Osteocyte (in vitro differentiated cells): ENCODE data around the gene UBR1. TPM values are rescaled to one million over a fixed set of nuclear protein-coding genes. Genes with fewer than 3 reads are reported as not detected.

ENCODE experiments used
- DNase-seq: peaks from one replicate; pipeline ENCODE4 v3.0.0; 2021; ENCODE audit warnings: mixed read lengths; ENCODE audit not compliant: unreplicated experiment; ENCODE audit errors: extremely low spot score
- H3K27ac Mint-ChIP-seq: one replicate; pipeline ENCODE4 v1.8.0; 2021; ENCODE audit warnings: mild to moderate bottlenecking, mixed read lengths; ENCODE audit not compliant: unreplicated experiment
- H3K27me3 Mint-ChIP-seq: one replicate; pipeline ENCODE4 v1.8.0; 2021; ENCODE audit warnings: mixed read lengths; ENCODE audit not compliant: unreplicated experiment
- H3K36me3 Mint-ChIP-seq: one replicate; pipeline ENCODE4 v1.8.0; 2021; ENCODE audit warnings: mixed read lengths; ENCODE audit not compliant: unreplicated experiment
- H3K4me1 Mint-ChIP-seq: one replicate; pipeline ENCODE4 v1.8.0; 2021; ENCODE audit warnings: mixed read lengths; ENCODE audit not compliant: unreplicated experiment
- H3K4me3 Mint-ChIP-seq: one replicate; pipeline ENCODE4 v1.8.0; 2021; ENCODE audit warnings: mild to moderate bottlenecking, moderate library complexity, mixed read lengths; ENCODE audit not compliant: unreplicated experiment
- H3K9me3 Mint-ChIP-seq: one replicate; pipeline ENCODE4 v1.8.0; 2021; ENCODE audit warnings: mixed read lengths; ENCODE audit not compliant: unreplicated experiment
- total RNA-seq: library from RNA; stranded (reverse); gene quantifications from 2 replicates; pipeline ENCODE4 v1.2.1, GENCODE V29; 2021
- TF ChIP-seq, protein P1 (sequence below): fragments of 200-600 bp; sonication (generic); IDR thresholded peaks from 2 replicates; pipeline ENCODE4 v1.5.0; 2021; ENCODE audit warnings: antibody characterized with exemption, mild to moderate bottlenecking, moderate library complexity

UBR1 gene
- total RNA-seq, 1 donor from 2014 or later, result 31.4 TPM

DNA sequence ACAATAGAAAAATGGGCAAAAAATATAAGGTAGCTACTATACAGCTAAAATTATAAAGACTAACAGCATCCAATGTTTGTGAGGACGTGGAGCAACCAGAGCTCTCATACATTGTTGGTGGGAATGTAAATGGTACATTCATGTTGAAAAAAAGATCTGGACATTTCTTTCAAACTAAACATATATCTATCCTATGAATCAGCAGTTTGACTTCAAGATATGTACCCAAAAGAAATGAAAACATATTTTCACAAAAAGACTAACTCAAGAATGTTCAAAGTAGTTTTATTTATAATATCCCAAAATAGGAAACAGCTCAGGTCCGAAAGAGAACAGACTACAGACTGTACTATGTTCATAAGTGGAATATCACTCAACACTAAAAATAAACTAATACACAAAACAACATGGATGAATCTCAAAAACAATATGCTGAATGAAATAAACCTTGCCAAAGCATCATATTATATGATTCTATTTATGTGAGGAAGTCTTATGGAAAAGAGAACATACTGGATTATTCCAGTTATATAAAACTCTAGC lies 176.5 kb downstream of the UBR1 start:
- TF ChIP-seq, protein P1, sequence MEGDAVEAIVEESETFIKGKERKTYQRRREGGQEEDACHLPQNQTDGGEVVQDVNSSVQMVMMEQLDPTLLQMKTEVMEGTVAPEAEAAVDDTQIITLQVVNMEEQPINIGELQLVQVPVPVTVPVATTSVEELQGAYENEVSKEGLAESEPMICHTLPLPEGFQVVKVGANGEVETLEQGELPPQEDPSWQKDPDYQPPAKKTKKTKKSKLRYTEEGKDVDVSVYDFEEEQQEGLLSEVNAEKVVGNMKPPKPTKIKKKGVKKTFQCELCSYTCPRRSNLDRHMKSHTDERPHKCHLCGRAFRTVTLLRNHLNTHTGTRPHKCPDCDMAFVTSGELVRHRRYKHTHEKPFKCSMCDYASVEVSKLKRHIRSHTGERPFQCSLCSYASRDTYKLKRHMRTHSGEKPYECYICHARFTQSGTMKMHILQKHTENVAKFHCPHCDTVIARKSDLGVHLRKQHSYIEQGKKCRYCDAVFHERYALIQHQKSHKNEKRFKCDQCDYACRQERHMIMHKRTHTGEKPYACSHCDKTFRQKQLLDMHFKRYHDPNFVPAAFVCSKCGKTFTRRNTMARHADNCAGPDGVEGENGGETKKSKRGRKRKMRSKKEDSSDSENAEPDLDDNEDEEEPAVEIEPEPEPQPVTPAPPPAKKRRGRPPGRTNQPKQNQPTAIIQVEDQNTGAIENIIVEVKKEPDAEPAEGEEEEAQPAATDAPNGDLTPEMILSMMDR, result no peak
- H3K4me1 Mint-ChIP-seq, result peaks cover 21% of the 10 kb centered on the region
- no peak for DNase-seq
- no peaks in the 10 kb centered on the region for H3K36me3 Mint-ChIP-seq
- H3K27me3 Mint-ChIP-seq, result no peaks in the 10 kb centered on the region
- H3K9me3 Mint-ChIP-seq, result no peaks in the 10 kb centered on the region
- peak overlapping the region; percentile 23 for H3K4me3 Mint-ChIP-seq
- peak overlapping the region; percentile 80 for H3K27ac Mint-ChIP-seq

DNA sequence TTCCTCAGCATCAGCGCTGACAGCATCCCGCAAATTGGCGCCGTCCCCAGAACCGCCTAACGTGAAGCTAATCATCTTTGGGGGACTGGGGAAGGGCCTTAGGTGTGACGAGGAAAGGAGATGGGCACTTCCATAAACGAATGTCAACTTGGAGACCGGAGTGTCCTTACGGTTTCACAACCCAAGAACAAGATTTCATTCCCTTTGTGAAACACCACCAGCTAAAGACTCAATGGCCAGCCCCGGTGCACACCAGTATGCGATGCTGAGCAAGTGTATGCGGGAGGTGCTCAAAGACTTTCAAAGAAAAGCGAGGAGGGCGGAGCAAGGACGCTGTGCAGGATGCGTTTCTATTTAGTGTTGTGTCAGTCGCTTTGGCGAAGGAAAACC lies 184.5 kb downstream of the UBR1 start:
- no peaks in the 10 kb centered on the region for H3K27me3 Mint-ChIP-seq
- peak overlapping the region; percentile 90 for H3K27ac Mint-ChIP-seq
- no peak for DNase-seq
- no peaks in the 10 kb centered on the region for H3K36me3 Mint-ChIP-seq
- peak overlapping the region; percentile 95 for H3K4me3 Mint-ChIP-seq
- TF ChIP-seq, protein P1, result no peak
- H3K9me3 Mint-ChIP-seq, result peaks cover 5% of the 10 kb centered on the region
- peaks cover 30% of the 10 kb centered on the region for H3K4me1 Mint-ChIP-seq

DNA sequence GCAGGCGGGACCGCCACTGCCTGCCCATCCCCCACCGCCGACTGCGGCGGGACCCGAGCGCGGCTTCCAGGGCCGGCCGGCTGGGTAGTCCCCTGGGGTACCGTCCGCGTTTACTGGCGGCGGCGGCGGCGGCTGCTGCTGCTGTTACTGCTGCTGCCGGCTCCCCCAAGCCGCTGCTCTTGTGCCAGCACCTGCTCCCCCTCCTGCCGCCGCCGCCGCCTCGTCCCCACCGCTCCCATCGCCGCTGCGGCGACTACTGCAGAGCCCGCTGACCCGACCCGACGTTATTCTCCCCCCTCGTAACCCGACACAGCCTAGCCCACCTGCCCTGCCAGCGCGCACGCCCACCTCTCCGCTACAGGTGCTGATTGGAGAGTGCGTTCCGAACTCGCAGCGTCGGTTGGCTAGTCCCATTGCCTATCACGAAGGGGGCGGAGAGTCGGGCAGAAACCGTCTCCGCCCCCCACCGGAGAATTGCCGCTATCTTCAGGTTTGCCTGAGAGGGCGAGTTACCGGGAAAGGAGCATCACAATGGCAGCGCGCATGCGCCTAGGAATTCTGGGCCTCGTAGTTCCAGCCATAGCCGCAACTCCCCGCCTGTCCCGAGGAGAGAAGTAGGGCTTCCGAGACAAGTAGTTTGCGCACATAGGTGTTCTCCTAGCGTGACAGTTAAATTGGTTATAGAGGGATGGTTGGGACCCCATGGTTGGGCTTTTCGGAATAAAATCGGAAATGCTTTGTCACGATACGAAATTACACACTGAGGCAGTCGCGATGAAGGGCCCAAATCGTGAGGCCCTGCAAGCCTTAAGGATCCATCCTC lies 185.1 kb downstream of the UBR1 start, which contains the start of gene TTBK2:
TSS of gene TTBK2 (minus strand) at position 260 of the 823 bp plus-strand sequence. CDS start 42,161 bp downstream, outside the sequence.
- TF ChIP-seq, protein P1, result peak; percentile 18
- Mint-ChIP-seq H3K36me3 (no peaks in the 10 kb centered on the region), H3K27ac (peak within 1 kb of the TSS; percentile 92), H3K9me3 (peaks cover 5% of the 10 kb centered on the region), H3K27me3 (no peaks in the 10 kb centered on the region), H3K4me3 (peak within 1 kb of the TSS; percentile 95), H3K4me1 (peaks cover 30% of the 10 kb centered on the region)
- peak; percentile 99 for DNase-seq

DNA sequence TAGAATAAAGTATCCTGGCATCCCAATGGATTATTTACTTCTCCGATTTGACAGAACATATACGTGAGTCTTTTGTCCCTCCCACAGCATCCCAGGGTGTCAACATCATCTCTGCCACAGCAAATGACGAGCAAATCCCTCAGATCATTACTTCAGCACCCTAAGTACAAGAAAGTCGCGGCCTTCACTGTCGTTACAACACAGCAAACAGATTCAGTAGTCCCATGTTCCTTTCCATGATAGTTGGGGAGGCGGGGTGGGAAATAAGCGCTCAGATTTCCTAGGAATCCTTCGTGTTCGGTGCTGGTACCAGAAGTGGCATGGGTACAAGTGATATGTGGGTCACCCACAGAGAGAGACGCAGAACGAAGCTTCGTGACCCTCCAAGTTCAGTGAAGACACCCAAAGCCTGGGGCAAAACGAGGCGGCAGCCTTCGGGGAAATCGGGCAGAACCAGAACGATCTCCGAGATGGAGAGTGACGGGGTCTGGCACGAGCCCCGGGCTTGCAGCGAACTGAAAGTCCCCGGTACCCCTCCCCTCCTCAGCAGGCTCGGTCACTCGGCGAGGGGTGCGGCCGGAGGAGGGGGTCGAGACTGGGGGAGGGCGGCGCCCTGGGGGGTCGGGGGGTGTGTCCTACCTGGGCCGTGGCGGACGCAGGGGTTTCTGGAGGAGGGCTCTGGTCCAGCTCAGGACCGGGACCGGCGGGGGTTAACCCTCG lies 185.9 kb downstream of the UBR1 start:
- H3K27ac Mint-ChIP-seq, result peak overlapping the region; percentile 92
- DNase-seq, result peak; percentile 87
- H3K36me3 Mint-ChIP-seq, result no peaks in the 10 kb centered on the region
- peaks cover 5% of the 10 kb centered on the region for H3K9me3 Mint-ChIP-seq
- TF ChIP-seq, protein P1, result no peak
- peak overlapping the region; percentile 95 for H3K4me3 Mint-ChIP-seq
- H3K27me3 Mint-ChIP-seq, result no peaks in the 10 kb centered on the region
- peaks cover 33% of the 10 kb centered on the region for H3K4me1 Mint-ChIP-seq

DNA sequence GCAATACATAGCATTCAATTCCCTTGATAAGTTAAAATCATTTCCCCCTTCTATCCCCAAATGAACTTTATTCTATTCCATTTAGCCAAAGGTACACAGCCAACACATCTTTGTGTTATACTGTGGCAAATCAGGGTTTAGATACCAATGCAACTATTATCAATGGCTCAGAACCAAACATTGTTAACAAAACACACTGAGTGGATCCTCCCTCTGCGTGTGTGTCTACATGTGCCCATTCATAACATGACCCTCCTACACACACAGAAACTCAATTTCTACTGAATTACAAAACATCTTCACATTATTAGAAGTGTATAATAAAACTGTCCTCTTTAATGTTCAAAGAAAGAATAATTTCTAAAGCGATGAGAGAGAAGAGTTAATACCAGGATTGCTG lies 186.5 kb downstream of the UBR1 start:
- Mint-ChIP-seq H3K27ac (peak overlapping the region; percentile 92), H3K27me3 (no peaks in the 10 kb centered on the region), H3K36me3 (no peaks in the 10 kb centered on the region), H3K9me3 (peaks cover 5% of the 10 kb centered on the region), H3K4me3 (peak overlapping the region; percentile 95), H3K4me1 (peaks cover 36% of the 10 kb centered on the region)
- TF ChIP-seq, protein P1, result no peak
- no peak for DNase-seq
